Panc1 (cell line): Measurements from ENCODE around the gene IFNAR1. TPM values are rescaled to one million over a fixed set of nuclear protein-coding genes. Genes with fewer than 3 reads are reported as not detected.

ENCODE experiments used
- ATAC-seq: fragments of 200-7000 bp; cut with Tn5 transposase; 2 replicates; pipeline ENCODE4 v1.9.1; 2020; ENCODE audit warnings: mild to moderate bottlenecking, moderate library complexity
- BruUV-seq: library from RNA; stranded (reverse); fragments of 400-500 nt; replicated peaks from 2 replicates; lab custom pipeline; 2021; lab: Mats Ljungman, UMichigan
- CTCF ChIA-PET: fragments of 300-600 bp; sonication (Branson Sonifier 250); formaldehyde crosslinking; loops from one replicate; lab custom pipeline; 2022; ENCODE audit warnings: antibody characterized with exemption; lab: Charles Lee
- POLR2A ChIA-PET: fragments of 300-600 bp; sonication (Branson Sonifier 250); formaldehyde crosslinking; loops from one replicate; lab custom pipeline; 2022; ENCODE audit warnings: antibody characterized with exemption; lab: Charles Lee
- DNase-seq: peaks from one replicate; pipeline ENCODE4 v3.0.0-alpha.2; 2010; ENCODE audit warnings: low read depth, low spot score
- H3K27ac ChIP-seq: 2 replicates; pipeline ENCODE4 v1.5.1; 2011; ENCODE audit warnings: mild to moderate bottlenecking, low read length, inconsistent platforms
- H3K27me3 ChIP-seq: fragments of 200-500 bp; sonication (Bioruptor generic); 2 replicates; pipeline ENCODE4 v1.6.0; 2014; ENCODE audit warnings: low read length, inconsistent platforms; ENCODE audit not compliant: control insufficient read depth, insufficient read depth
- H3K36me3 ChIP-seq: fragments of 200-500 bp; sonication (Bioruptor generic); 2 replicates; pipeline ENCODE4 v1.5.1; 2014; ENCODE audit warnings: inconsistent platforms, mild to moderate bottlenecking, low read length, moderate library complexity; ENCODE audit not compliant: control insufficient read depth, insufficient read depth
- H3K4me1 ChIP-seq: 2 replicates; pipeline ENCODE4 v1.5.1; 2011; ENCODE audit warnings: inconsistent platforms, mild to moderate bottlenecking, low read length, moderate library complexity; ENCODE audit not compliant: control insufficient read depth, insufficient read depth
- H3K4me3 ChIP-seq, 2 experiments: 2 replicates each; pipeline ENCODE4 v1.5.1; 2011 to 2012; ENCODE audit warnings: low read depth in 2 of 2, low read length in 2 of 2, mild to moderate bottlenecking in 2 of 2, inconsistent platforms in 1 of 2, moderate library complexity in 1 of 2
- H3K9me3 ChIP-seq: fragments of 200-500 bp; sonication (Bioruptor generic); 2 replicates; pipeline ENCODE4 v1.5.1; 2014; ENCODE audit warnings: low read depth, mild to moderate bottlenecking, inconsistent platforms, low read length, moderate library complexity; ENCODE audit not compliant: control insufficient read depth, insufficient read depth
- CTCF ChIP-seq: fragments of 450-650 bp; IDR thresholded peaks from 2 replicates; pipeline ENCODE4 v1.5.1; 2017; ENCODE audit warnings: mild to moderate bottlenecking
- POLR2AphosphoS5 ChIP-seq: IDR thresholded peaks from 2 replicates; pipeline ENCODE4 v1.6.1; 2012; ENCODE audit warnings: mild to moderate bottlenecking, low read depth, low read length, moderate library complexity
- REST ChIP-seq, 2 experiments: IDR thresholded peaks; 2 replicates each; pipeline ENCODE4 v1.6.1; 2011 to 2012; ENCODE audit warnings: low read depth in 2 of 2, control low read depth in 1 of 2, low read length in 1 of 2, mild to moderate bottlenecking in 1 of 2, moderate library complexity in 1 of 2; ENCODE audit not compliant: insufficient read depth in 1 of 2
- SIN3A ChIP-seq: IDR thresholded peaks from 2 replicates; pipeline ENCODE4 v1.6.1; 2012; ENCODE audit warnings: low read depth, mild to moderate bottlenecking, low read length, moderate library complexity, borderline replicate concordance; ENCODE audit not compliant: insufficient read depth
- TCF7L2 ChIP-seq: IDR thresholded peaks from 2 replicates; pipeline ENCODE4 v1.6.1; 2011; ENCODE audit warnings: mild to moderate bottlenecking, low read depth, low read length, inconsistent platforms
- in situ Hi-C: cut with HindIII; loops from 2 replicates; pipeline ENCODE4 v1.10.0; 2016; ENCODE audit warnings: low sequenced_read_pairs, low pct_unique_long_range_greater_than_20kb
- intact Hi-C: fragments of 100-400 bp; cut with micrococcal nuclease; formaldehyde crosslinking; loops from one replicate; pipeline ENCODE4 v1.10.0; 2022; ENCODE audit not compliant: unreplicated experiment
- total RNA-seq: library from RNA; stranded (reverse); gene quantifications from one replicate; pipeline ENCODE4 v1.2.1, GENCODE V29; 2021; ENCODE audit not compliant: unreplicated experiment

The IFNAR1 gene
- total RNA-seq, 1 experiment from 2014 or later = 23.8 TPM

GRCh38 chr21:33300701-33301631 lies 23.8 kb upstream of the IFNAR1 start:
- Histone ChIP-seq H3K4me1 (no peaks in the 10 kb centered on the region), H3K4me3 (no peak overlapping the region), H3K27ac (no peak overlapping the region), H3K36me3 (no peaks in the 10 kb centered on the region), H3K27me3 (no peaks in the 10 kb centered on the region), H3K9me3 (no peaks in the 10 kb centered on the region)
- ChIA-PET CTCF (no interaction called here), POLR2A (no interaction called here)
- no peak for TF ChIP-seq TCF7L2
- TF ChIP-seq POLR2AphosphoS5 = no peak
- no peak for TF ChIP-seq SIN3A
- no peak for TF ChIP-seq REST (IDR thresholded peaks at IDR 0.05; ENCODE audit: insufficient read depth in 1 of 2, low read depth in 2 of 2, low read length in 1 of 2)
- no peak for TF ChIP-seq CTCF
- no TSS peak for BruUV-seq
- ATAC-seq (no peak), DNase-seq (no peak)
- in situ Hi-C loops = no loop called here
- intact Hi-C loops = no loop called here

GRCh38 chr21:33301632-33302002 lies 23.2 kb upstream of the IFNAR1 start:
- Histone ChIP-seq H3K36me3 (no peaks in the 10 kb centered on the region), H3K4me1 (no peaks in the 10 kb centered on the region), H3K27ac (no peak overlapping the region), H3K4me3 (no peak overlapping the region), H3K27me3 (no peaks in the 10 kb centered on the region), H3K9me3 (no peaks in the 10 kb centered on the region)
- DNase-seq = no peak
- no TSS peak for BruUV-seq
- ATAC-seq = no peak
- CTCF ChIA-PET = no interaction called here
- intact Hi-C loops = no loop called here
- in situ Hi-C loops = no loop called here
- TF ChIP-seq SIN3A = no peak
- TF ChIP-seq POLR2AphosphoS5 = no peak
- POLR2A ChIA-PET = no interaction called here

- no TSS peak for BruUV-seq
- POLR2A ChIA-PET = no interaction called here
These were observed 22.7 kb upstream of the IFNAR1 start for GRCh38 chr21:33302055-33302454.

More at GRCh38 chr21:33302055-33302454, 22.7 kb upstream of the IFNAR1 start:
- in situ Hi-C loops (no loop called here), intact Hi-C loops (no loop called here)
- no peak for DNase-seq
- no peak overlapping the region for H3K27ac ChIP-seq
- no peaks in the 10 kb centered on the region for H3K4me1 ChIP-seq
- no peak for ATAC-seq
- TF ChIP-seq CTCF = no peak
- TF ChIP-seq REST (IDR thresholded peaks at IDR 0.05; ENCODE audit: insufficient read depth in 1 of 2, low read depth in 2 of 2, low read length in 1 of 2) = no peak
- TF ChIP-seq TCF7L2 = no peak
- no peak for TF ChIP-seq SIN3A
- TF ChIP-seq POLR2AphosphoS5 = no peak
- H3K27me3 ChIP-seq = no peaks in the 10 kb centered on the region
- H3K36me3 ChIP-seq = no peaks in the 10 kb centered on the region
- CTCF ChIA-PET = no interaction called here
- no peaks in the 10 kb centered on the region for H3K9me3 ChIP-seq
- no peak overlapping the region for H3K4me3 ChIP-seq
